Brain microvascular endothelial cell (primary cell): ENCODE measurements around the gene DOK1.

Source experiments
- DNase-seq: peaks from one replicate; pipeline ENCODE4 v3.0.0-alpha.2; 2020
- H3K27ac ChIP-seq: fragments of 250-450 bp; sonication (Bioruptor Pico); 2 replicates; pipeline ENCODE4 v1.5.1; 2020; ENCODE audit warnings: mild to moderate bottlenecking, moderate library complexity
- H3K27me3 ChIP-seq: fragments of 250-450 bp; sonication (Bioruptor Pico); replicated peaks from 2 replicates; pipeline ENCODE4 v1.5.1; 2020; ENCODE audit warnings: mild to moderate bottlenecking
- H3K36me3 ChIP-seq: fragments of 250-450 bp; sonication (Bioruptor Pico); replicated peaks from 2 replicates; pipeline ENCODE4 v1.5.1; 2020; ENCODE audit warnings: mild to moderate bottlenecking
- H3K4me3 ChIP-seq: 2 replicates; pipeline ENCODE4 v1.5.1; 2011; ENCODE audit warnings: low read depth, mild to moderate bottlenecking, control low read depth, low read length, moderate library complexity
- in situ Hi-C: cut with HindIII; loops from 2 replicates; pipeline ENCODE4 v1.10.0; 2017; ENCODE audit warnings: low sequenced_read_pairs, low pct_ligation_motif_present
- TF ChIP-seq, protein P1 (sequence below): IDR thresholded peaks from 2 replicates; pipeline ENCODE4 v1.5.1; 2011; ENCODE audit warnings: low read depth, mild to moderate bottlenecking, moderate library complexity, low read length, control low read depth, inconsistent platforms; ENCODE audit errors: missing control alignments

The DOK1 gene

GRCh38 chr2:74553892-74554819 is at the start of gene DOK1, which contains the start of gene LOXL3:
Gene DOK1, plus strand, starts transcription at chr2:74554720. Its CDS starts 35 bp downstream, at chr2:74554755.
Gene LOXL3, minus strand, starts transcription at chr2:74553942. Its CDS starts 1,308 bp downstream, at chr2:74552634.
- Histone ChIP-seq H3K27ac (peak within 1 kb of the TSS; percentile 90), H3K4me3 (peak within 1 kb of the TSS; percentile 90), H3K36me3 (peaks cover 6% of the 10 kb centered on the region), H3K27me3 (no peaks in the 10 kb centered on the region)
- in situ Hi-C loops = no loop called here
- DNase-seq = peak; percentile 80
- TF ChIP-seq, protein P1, sequence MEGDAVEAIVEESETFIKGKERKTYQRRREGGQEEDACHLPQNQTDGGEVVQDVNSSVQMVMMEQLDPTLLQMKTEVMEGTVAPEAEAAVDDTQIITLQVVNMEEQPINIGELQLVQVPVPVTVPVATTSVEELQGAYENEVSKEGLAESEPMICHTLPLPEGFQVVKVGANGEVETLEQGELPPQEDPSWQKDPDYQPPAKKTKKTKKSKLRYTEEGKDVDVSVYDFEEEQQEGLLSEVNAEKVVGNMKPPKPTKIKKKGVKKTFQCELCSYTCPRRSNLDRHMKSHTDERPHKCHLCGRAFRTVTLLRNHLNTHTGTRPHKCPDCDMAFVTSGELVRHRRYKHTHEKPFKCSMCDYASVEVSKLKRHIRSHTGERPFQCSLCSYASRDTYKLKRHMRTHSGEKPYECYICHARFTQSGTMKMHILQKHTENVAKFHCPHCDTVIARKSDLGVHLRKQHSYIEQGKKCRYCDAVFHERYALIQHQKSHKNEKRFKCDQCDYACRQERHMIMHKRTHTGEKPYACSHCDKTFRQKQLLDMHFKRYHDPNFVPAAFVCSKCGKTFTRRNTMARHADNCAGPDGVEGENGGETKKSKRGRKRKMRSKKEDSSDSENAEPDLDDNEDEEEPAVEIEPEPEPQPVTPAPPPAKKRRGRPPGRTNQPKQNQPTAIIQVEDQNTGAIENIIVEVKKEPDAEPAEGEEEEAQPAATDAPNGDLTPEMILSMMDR = no peak

DNA sequence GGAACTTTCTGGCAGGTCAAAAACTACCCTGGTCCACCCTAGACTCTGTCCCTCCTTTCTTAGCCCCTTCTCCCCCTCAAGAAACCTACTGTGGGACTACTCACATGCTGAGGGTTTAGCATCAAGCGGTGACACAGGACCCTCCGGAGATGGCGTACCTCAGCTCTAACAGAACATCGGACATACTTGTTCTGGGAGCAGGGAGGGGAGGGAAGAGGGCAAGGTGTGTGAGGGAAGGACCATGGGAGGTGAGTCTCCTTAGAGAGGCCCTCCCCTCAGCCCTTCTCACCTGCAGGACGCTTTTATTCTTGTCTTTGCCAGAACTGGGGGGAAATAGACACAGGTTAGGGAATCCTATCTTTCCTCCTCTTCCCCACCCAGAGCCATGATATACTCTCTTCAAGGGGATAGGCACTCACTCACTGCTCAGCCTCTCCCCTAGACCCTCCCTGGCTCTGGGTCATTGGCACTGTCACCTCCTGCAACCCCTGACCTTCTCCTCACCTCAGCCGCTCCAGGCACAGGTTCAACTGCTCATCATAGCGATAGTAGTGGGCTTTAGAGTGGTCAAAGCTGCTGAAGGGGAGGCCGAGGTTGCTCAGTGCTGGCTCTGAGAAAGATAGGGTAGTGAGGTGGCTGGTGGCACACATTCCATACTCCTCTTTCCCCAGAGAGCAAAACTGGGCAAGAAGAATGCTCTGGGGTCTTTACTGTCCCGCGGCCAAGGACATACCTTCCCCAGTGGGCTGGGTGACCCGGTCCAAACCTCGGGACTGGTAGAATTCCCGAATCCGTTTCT is 48.9 kb upstream of the DOK1 start:
- in situ Hi-C loops = no loop called here
- no peak overlapping the region for H3K27ac ChIP-seq
- TF ChIP-seq, protein P1 = no peak
- no peak for DNase-seq
- no peaks in the 10 kb centered on the region for H3K27me3 ChIP-seq
- H3K4me3 ChIP-seq = no peak overlapping the region
- H3K36me3 ChIP-seq = peaks cover 8% of the 10 kb centered on the region

DNA sequence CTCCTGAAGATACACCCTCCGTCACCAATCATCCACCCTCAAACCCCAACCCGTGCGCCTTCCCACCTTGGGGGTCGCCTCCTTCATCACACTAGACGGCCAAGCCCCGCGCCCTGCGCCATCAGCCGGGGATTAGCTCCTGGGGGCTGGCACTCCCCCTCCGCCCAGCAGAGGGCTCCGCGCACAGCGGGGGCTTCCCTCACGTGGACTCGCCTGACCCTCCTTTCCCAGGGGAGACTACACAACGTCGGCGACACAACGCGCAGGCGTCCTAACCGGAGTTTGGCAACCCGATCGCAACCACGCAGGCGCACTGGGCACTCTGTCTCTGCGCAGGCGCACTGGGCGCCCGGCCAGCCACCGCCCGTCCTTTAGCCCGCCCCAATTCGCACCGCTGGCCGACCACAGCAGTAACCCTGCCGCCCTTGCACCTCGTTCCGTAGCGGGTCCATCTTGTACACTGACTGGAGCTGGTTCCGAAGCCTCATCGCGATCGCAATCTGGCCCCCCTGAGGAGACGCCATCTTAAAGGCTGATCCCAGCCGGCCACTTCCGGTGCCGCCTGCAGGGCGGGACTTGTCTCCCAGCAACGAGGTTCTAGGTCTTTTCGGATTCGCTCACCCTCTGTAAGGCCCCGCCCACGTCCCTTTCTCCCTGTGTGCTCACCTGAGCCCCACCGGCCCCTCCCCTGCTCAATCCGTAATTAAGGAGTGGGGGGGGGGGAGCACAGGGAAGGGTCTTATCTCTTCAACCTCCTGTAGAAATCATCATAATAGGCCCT is 47.2 kb upstream of the DOK1 start, which contains the start of gene PCGF1:
Gene PCGF1, minus strand, starts transcription at position 551 of the 781 bp plus-strand sequence. Its CDS starts 27 bp downstream, at position 524.
- peak within 1 kb of the TSS; percentile 97 for H3K27ac ChIP-seq
- DNase-seq = peak; percentile 97
- in situ Hi-C loops = no loop called here
- peaks cover 8% of the 10 kb centered on the region for H3K36me3 ChIP-seq
- H3K27me3 ChIP-seq = peaks cover 12% of the 10 kb centered on the region
- TF ChIP-seq, protein P1 = peak; percentile 63
- H3K4me3 ChIP-seq = peak within 1 kb of the TSS; percentile 100

DNA sequence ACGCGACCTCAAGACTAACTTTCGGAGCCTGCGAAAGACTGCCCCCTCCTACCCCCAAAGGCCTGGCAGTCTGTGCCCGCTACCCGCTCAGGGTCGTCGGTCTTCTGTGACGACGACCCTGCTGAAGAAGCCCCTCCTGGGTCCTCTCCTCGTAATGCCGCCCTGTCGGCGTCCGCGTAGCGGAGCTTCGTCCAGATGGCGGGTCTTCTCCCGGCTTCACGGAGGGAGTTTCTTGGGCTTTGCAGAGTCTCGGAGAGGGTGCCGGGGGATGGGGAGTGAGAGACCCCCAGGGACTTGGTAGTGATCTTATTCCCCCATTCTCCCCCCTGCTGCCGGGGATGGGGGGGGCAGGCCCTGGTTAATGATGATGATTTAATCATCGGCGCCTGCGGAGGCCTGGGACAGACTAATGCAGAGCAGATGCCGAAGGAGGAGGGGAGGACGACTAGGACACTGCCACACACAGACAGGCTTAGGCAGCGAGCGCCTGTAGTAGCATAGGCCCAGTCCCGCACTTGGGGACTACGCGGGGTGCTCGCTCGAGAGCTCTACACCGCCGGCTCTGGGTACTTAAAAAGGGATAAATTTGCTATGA is 46.5 kb upstream of the DOK1 start:
- H3K27me3 ChIP-seq = peaks cover 19% of the 10 kb centered on the region
- TF ChIP-seq, protein P1 = no peak
- peaks cover 8% of the 10 kb centered on the region for H3K36me3 ChIP-seq
- H3K4me3 ChIP-seq = peak overlapping the region; percentile 100
- H3K27ac ChIP-seq = peak overlapping the region; percentile 97
- in situ Hi-C loops = no loop called here
- DNase-seq = no peak

DNA sequence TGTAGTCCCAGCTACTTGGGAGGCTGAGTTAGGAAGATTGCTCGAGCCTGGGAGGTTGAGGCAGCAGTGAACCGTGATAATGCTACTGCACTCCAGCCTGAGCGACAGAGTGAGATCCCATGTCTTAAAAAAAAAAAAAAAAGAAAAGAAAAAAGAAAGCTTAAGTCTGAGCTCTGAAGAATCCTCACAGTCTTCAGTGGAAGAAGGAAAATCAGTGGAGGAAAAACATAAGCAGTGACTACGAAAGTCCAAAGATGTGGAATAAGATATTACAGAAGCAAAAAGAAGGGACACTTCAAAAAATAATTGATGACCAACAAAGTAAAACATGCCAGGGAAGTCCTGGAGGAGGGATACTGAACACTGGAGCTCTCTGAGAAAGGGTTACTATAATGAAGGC is 44.2 kb upstream of the DOK1 start:
- DNase-seq = no peak
- no peak overlapping the region for H3K4me3 ChIP-seq
- H3K27me3 ChIP-seq = peaks cover 42% of the 10 kb centered on the region
- H3K36me3 ChIP-seq = peaks cover 7% of the 10 kb centered on the region
- in situ Hi-C loops = no loop called here
- TF ChIP-seq, protein P1 = no peak
- H3K27ac ChIP-seq = no peak overlapping the region
